GM18498 (cell line): ENCODE measurements around the gene AIP.
A peak's percentile ranks its signal among the peaks of the same experiment; 100 is the strongest.

Source experiments
- ATAC-seq: cut with Tn5 transposase; IDR thresholded peaks from one replicate; pipeline ENCODE4 v1.9.1; 2021; ENCODE audit warnings: mild to moderate bottlenecking, moderate library complexity; ENCODE audit not compliant: unreplicated experiment

The AIP gene

DNA sequence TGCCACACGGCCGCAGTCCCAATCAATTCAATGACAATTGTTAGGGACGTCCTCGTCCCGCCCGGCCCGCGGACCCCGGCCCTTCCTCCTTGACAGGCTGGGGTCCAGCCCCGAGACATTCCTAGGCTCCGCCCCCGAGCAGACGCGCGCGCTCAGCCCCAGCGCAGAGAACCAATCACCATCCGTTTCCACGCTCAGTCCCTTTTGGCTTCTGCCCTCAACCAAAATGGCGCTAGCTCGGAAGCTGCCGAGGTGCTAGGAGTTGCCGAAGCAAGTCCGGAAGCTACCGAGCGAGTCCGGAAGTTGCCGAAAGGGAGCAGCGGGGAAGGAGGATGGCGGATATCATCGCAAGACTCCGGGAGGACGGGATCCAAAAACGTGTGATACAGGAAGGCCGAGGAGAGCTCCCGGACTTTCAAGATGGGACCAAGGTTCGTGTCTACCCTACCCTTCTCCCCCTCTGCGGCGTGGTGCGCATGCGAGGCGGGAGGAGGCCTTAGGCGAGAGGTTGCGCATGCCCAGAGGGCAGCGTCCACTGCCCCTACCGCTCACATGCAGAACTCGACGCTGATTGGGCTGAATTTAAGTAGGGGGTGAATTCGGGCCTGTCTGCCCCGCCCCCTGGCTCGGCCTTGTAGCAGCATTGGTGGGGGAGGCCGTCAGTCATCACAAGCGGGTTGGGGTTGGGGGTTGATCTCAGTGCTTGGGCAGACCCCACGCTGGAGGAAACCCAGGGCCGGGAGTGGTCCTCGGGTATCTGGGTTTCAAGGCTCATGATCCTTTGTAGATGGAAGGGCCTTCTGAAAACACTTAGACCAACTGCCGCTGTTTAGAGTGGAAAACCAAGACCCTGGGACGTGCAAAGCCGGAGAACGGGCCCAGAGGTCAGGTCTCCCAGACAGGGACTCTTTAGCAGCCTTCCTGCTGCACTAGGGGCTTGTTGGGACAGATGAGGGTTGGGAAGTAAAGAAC, at the start of gene AIP:
TSS of gene AIP (plus strand) at position 200 of the 972 bp plus-strand sequence. CDS start at position 333, 133 bp downstream.
- peak; percentile 76 for ATAC-seq

DNA sequence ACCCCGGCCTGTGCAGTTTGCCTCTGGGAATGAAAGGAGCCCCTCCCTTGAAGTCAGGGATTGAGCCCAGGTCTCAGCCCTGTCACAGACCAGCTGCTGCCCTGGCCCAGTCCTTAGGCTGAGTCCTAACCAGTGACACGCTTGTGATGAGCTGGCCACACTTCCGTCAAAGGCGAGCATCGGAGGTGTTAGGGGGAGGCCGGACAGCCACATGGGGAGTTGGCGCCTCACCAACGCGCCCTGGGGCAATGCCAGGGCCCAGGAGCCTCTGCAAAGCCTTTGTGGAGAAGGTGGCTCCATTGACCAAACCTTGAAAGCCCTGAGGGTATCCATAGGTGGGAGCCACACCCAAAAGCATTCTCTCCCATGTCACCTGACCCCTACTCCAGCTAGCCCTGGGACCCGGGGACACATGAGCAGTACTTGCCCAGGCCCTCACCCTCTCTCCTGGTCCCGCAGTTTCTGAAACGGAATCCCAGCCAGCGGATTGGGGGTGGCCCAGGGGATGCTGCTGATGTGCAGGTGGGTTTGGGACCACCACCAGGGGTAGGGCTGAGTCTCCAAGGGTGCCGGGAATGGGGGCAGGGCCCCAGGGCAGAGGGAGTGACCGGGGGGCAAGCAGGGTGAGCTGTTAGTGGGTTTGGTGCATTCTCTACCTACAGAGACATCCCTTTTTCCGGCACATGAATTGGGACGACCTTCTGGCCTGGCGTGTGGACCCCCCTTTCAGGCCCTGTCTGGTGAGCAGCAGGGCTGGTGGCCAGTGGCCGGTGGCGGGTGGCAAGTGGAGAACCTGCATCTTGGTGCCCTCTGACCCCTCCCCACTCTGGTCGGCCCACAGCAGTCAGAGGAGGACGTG, 49.1 kb upstream of the AIP start:
- no peak for ATAC-seq

DNA sequence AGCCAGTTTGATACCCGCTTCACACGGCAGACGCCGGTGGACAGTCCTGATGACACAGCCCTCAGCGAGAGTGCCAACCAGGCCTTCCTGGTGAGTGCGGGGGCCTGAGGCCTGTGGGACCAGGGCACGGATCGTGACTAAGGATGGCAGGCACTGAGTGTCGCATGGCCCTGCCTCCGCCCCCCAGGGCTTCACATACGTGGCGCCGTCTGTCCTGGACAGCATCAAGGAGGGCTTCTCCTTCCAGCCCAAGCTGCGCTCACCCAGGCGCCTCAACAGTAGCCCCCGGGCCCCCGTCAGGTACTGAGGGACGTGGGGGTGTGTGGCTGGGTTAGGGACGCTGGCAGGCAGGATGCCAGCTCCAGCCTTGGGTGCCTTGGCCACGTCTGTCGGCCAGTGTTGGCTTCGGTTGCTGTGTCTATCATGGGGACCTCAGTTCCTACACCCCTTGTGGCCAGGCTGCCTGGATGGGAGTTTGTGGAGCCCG, 48.4 kb upstream of the AIP start:
- ATAC-seq: no peak

DNA sequence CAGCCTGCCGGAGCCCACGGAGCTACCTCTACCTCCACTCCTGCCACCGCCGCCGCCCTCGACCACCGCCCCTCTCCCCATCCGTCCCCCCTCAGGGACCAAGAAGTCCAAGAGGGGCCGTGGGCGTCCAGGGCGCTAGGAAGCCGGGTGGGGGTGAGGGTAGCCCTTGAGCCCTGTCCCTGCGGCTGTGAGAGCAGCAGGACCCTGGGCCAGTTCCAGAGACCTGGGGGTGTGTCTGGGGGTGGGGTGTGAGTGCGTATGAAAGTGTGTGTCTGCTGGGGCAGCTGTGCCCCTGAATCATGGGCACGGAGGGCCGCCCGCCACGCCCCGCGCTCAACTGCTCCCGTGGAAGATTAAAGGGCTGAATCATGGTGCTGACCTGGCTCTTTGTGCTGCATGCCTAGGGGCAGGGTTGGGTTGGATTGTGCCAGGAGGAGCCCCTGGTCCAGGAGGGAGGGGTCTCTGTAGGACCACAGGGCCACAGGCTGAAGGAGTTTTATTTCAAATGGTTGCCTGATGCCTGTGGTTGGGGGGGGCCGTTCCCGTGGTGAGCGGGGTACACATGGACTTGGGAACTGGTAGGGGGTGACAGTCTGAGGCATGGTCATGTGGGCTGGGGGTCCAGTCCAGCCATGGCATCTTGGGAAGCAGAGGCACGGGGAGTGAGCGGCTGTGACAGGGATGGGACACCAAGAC, 47.6 kb upstream of the AIP start:
- no peak for ATAC-seq

DNA sequence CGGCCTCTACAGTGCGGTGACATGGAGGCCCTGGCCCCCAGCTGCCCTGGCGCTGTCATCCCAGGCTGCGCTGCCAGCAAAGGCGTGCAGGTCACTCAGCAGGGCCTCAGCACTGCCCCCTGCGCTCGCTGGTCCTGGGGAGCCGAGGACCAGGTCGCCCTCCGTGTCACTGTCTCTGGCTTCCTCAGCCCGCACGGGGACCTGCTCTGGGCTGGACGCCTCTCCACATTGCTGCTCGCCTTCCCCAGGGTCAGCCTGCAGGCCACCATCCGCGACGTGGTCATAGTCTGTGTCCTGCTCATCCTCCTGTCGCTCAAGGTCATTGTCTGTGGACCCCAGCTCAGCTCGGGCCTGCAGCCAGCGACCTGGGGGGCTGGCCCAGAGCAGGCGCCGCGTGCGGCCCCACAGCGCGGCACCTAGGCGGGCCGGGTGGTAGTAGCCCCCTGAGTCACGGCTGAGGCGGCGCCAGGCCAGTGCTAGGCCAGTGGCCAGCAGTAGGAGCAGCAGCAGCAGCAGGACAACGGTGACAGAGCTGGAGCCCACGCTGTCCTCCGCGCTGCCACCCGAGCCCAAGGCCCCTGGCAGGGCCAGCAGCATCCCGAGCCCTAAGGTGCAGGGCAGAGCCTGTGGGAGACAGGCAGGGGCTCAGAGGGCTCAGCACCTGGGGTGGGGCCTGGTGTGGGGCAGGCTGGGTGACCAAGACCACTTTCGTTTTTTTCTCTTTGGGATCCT, 46.9 kb upstream of the AIP start:
- peak; percentile 15 for ATAC-seq

DNA sequence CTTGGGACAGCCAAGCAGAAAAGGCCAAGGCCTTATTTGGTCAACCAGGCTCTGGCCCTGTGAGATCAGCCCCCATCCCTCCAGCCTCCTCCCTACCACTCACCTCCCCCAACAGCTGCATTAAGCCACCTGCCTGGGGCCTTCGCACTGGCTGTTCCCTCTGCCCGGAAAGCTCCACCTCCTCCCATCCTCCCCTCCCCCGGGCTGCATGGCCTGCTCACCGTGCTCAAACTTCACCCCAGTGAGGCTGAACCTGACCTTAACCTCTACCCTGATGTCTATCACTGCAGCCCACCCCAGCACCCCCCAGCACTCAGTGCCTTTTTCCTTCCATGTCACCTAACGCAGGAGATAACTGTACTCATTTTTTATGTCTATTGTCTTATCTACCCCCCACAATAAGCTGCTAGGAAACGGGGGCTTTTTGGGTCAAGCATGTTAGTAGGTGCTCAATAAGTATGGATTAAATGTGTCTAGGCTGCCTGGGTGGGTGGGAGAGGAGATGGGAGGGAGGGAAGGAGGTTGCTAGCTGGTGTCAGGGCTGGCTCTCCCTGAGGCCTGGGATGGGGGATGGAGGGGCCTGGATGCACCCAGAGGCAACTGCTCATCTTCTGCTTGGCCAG, 46.3 kb upstream of the AIP start:
- ATAC-seq: peak; percentile 33

DNA sequence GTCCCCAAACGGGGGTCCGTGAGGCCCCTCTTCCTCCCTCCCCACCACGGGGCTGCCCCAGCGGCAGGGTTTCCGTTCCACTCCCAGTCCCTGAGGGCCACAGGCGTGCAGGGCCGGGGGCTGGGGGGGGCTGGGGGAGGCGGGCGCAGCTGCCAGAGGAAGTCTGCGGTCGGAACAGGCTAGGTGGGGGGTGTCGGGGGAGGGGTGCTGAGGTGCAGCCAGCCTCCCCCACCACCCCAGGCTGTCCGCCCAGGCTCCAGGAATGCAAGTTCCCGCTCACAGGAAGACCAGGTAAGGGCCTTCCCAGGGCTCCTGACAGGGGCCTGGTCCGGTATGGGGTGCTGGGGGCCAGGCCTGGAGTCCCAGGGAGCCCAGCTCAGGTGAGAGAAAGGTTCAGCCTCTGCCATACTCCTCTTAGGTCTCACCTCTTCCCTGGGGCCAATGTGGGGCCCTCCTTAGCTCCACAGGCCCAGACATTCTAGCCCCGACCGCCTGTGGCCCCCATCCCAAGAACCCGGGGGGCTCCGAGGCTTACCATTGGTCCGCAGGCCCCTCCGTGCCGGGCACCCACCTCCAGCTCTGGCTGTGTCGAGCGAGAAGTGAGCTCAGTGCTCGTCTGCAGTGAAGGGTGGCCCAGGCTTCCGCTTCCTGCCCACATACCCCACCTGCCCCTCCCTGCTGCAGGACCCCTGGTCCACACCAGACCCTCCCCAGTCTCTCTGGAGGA, 45.6 kb upstream of the AIP start, which contains the start of gene PTPRCAP:
TSS of gene PTPRCAP (minus strand) at position 601 of the 727 bp plus-strand sequence. CDS start at position 538, 63 bp downstream.
- peak; percentile 33 for ATAC-seq

DNA sequence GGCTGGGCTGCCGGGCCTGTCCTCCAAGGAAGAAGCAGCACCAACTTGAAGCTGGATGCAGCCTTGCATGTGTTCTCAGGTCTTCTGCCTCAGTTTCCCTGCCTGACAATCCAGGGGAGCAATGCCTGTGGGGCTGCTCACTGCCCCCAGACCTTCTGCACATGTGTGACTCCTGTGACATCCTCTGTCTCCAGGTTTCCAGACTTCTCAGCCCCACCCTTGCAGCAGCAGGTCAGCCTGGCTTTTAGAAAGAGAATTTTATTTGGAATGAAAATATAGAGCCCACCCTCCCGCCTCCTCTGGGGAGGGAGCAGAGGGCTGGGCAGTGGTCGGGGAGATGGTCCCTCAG, 45.0 kb upstream of the AIP start:
- ATAC-seq: no peak

DNA sequence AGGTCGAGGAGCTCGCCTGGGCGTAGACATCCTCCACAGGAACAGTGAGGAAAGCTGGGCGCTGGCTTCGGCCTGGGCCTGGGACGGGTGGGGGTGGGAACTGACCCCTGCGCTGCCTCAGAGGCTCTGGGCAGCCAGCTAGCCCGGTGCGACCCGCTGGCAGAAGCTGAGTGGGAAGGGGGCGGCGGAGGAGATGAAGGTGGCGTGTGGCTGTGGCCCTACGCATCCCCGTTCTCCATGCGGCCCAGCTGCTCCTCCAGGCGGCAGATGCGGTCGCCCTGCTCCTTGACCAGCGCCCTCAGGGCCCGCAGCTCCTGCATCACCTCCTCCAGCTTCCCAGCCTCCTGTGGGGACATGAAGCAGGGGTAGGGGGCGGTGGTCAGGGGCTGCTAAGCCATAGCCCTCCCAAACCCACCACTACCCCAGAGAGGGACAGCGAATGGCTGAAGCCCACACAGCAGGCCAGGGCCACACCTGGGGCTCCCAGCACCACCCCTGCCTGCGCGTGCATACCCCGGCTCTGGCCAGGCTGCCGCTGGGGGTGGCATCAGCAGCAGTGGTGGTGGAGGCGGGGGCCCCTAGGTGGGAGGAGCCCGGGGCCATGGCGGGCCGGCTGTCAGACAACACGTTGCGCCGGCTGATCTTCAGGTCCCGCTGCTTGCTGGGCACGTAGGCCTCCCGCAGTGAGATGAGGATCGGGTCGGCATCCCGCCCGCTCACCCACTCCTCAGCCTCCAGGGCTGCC, 44.5 kb upstream of the AIP start:
- ATAC-seq: no peak

DNA sequence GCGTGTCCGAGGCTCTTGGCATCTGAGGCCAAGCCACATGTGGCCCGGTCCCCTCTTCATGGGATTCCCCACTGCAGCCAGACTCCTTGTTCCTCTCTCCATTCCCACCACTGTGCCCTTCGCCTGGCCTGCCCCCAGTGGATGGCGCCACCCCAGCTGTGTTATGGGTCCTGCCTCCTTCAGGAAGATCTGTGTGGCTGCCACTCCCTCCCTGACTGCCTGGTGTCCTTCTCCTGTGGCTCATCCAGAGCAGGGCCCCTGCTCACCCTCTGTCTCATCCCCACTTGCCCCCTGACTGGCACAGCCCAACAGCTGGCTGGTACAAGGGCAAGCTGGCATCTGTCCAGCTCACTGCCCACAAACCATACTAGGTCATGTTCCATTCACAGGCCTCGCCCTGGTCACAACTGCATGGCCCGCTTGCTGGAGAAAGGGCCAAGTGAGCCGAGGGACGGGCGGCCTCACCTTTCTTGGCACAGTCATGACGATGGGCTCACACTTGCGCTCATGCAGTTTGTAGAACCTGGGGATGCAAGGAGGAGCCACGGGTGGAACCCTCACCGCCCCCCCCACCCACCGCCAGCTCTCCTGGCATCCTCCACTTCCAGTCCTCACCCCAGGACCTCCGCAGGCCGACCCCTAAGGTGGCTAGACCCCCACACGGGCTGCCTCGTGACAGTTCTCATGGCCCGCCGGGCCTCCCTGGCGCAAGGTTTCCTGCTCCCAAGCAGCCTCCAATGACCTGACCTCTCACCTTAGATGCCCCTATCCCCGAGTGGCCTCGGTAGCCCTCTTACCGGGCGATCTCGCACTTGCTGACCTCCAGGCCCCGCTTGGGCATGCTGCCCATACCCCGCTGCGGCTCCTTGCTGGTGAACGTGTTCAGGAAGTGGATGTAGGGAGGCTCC, 43.3 kb upstream of the AIP start:
- ATAC-seq: no peak

DNA sequence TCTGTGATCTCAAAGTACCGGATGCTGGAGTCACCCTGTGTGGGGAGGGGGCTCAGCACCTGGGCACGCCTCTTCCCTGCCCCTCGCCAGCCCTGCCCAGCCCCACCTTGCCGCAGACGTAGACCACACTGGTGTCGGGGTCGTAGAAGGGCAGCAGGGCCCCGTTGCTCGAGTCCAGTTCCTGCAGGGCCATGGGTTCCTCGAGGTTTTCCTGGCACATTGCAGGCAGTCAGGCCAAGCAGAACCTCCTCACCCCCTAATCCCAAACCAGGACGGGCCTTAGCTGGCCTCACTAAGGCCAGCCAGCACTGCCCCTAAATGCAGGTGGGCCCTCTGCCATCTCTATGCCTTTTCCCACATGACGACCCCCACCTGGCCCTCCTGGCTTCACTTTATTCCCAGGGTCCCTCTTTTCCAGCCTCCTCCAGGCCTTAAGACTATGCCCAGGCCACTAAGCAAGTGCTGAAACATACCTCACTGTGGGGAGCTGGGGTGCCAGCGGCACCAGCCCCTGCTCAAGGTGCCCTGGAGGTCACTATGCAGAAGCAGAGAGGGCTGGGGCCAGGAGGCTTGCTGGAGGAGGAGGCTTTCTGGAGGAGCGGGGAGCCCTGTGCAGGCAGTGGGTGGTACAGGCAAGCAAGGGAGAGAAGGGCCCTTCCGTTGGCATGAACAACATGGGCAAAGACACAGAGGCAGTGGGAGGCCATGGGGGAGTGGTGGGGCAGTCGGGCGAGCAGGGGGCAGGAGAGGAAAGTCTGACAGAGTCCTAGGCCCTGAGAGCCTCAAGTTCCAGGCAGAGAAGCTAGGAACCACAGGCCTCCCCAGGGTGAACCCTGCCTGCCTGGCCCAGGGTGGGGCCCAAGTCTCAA, 42.4 kb upstream of the AIP start:
- no peak for ATAC-seq

DNA sequence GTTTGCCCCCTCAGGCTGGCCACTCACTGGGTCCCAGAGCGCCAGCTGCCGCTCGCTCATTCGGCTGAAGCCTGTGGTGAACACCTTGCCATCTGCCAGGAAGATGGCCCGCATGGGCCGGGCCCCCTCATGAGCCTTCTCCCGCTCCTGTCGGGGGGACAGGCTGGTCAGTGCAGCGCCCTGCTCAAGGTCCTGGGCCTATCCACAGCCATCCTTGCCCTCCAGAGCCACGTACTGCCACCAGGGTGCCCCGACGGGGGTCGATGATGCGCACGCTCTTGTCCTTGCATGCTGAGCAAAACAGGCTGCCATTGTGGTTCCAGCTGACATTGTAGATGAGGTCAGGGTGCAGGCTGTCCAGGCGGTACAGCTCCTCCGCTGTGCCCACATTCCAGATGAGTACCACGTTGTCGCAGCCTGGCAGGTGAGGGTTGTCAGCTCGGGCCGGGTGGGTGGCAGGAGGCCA, 41.7 kb upstream of the AIP start:
- ATAC-seq: no peak

DNA sequence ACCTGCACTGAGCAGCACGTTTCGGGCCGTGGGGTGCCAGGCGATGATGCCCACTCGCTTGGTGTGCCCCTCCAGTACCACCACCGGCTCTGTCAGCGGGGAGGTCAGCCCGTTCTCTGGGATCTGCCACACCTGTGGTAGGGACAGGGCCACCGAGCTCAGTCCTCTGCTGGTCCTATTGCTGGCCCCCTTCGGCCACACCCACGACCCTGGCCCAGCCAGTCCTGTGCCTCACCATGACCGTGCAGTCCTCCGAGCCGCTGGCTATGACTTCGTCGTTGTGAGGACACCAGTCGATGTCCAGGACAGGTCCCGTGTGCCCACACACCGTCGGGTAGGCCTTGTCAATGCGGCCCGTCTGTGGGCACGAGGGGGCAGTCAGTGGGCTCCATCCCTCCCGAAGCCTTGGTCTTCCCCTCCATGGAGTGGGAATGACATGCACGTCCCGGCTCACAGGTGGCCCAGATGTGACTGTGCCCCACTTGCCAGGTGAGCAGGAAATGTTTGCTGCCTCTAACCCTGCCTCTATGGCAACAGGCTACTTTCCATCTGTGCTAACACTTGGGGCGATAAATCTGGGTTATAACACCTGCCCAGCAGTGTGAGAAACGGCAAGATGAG, 41.0 kb upstream of the AIP start:
- no peak for ATAC-seq

DNA sequence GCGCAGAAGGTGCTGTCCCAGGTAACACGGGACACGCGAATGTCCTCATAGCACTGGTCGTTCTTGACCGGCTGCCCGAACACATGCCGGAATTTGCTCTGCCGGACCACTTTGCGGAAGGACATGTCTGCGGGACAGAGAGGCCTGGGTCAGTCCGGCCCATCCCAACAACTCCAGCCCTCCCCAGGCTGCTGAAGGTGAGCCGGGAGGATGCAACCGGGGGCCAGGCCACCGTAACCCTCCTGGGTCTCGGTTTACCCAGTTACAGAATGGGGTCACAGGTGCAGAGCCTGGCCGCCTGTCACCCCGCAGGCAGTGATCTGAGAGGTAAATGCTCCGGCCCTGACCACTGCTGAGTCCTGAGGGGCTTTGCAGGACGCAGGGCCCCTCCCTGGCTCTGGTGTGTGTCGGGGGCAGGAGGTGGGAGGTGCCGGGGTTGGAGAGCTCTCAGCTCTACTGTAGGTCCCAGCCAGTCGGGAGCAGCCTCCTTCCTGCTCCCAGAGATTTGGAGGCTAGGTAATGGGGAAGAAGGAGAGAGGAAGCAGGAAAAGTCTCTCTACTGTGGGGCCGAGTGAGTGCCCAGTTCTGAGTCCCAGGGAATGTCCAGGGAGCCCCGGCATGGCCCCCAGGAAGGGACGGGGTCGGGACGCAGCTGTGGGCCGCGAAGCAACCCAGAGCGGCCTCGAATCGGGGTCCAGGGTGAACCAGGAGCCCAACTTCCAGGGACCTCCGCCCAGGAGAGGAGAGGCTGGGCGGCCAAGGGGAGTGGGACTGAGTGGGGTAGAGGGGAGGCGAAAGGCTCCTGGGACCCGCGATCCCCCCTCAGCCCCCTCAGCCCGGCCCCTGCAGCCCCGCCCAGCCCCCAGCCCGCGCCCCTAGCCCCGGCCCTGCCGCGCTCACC, 40.1 kb upstream of the AIP start:
- ATAC-seq: peak; percentile 6

DNA sequence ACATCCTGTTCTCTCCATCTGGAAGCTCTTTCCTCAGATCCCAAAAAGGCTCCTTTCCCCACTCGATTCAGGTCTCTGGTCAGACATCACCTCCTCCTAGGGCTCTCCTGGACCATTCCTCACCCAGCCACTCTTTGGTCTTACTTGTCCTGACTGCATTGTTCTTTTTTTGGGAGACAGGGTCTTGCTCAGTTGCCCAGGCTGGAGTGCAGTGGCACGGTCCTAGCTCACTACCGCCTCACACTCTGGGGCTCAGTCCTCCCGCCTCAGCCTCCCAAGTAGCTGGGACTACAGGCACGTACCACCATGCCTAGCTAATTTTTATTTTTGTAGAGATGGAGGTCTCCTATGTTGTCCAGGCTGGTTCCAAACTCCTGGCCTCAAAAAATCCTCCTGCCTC, 37.3 kb upstream of the AIP start:
- no peak for ATAC-seq
